Measurements from ENCODE around the gene ABCA8.

DNA sequence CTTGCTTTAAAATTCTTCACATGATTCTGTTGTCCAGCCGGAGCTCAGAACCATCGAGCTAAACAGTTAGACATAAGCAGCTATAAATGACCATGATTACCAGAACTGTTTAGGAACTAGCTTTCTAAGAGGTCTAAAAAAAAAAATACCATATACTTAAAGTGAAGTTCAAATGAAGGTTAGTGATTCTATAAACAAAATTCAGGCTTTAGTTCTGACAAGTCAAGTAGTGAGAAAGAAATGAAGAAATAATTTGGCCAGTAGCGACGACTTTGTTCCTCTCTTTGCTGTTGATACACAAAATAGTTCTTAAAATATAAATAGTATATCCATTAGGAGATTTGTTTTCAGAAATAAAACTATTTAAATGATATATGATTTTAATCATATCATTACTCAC lies 27.7 kb downstream of the ABCA8 start:
- TF ChIP-seq, protein P1, sequence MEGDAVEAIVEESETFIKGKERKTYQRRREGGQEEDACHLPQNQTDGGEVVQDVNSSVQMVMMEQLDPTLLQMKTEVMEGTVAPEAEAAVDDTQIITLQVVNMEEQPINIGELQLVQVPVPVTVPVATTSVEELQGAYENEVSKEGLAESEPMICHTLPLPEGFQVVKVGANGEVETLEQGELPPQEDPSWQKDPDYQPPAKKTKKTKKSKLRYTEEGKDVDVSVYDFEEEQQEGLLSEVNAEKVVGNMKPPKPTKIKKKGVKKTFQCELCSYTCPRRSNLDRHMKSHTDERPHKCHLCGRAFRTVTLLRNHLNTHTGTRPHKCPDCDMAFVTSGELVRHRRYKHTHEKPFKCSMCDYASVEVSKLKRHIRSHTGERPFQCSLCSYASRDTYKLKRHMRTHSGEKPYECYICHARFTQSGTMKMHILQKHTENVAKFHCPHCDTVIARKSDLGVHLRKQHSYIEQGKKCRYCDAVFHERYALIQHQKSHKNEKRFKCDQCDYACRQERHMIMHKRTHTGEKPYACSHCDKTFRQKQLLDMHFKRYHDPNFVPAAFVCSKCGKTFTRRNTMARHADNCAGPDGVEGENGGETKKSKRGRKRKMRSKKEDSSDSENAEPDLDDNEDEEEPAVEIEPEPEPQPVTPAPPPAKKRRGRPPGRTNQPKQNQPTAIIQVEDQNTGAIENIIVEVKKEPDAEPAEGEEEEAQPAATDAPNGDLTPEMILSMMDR (IDR thresholded peaks at IDR 0.05; ENCODE audit: insufficient read depth, low read depth, low read length): no peak
- TF ChIP-seq EZH2 (IDR thresholded peaks at IDR 0.05; ENCODE audit: insufficient read depth, low read length): no peak
